CD14-positive monocyte (primary cell): ENCODE measurements around the gene CELF4. TPM values are rescaled to one million over a fixed set of nuclear protein-coding genes. Genes with fewer than 3 reads are reported as not detected.

ENCODE experiments used
- DNase-seq, 3 donors: peaks; one replicate each; pipeline ENCODE4 v3.0.0-alpha.2; 2011 to 2022
- H2AFZ ChIP-seq: 2 replicates; pipeline ENCODE4 v1.6.0; 2012; ENCODE audit warnings: mild to moderate bottlenecking, low read depth, low read length, inconsistent platforms; ENCODE audit not compliant: insufficient read depth, poor library complexity, severe bottlenecking
- H3K27ac ChIP-seq, 2 donors: 1 replicate in 1 of 2; 2 replicates in 1 of 2; pipeline ENCODE4 v1.5.1; 2012 to 2013; ENCODE audit warnings: low read length in 2 of 2, control low read depth in 1 of 2, inconsistent platforms in 1 of 2, low read depth in 1 of 2, mild to moderate bottlenecking in 1 of 2
- H3K27me3 ChIP-seq, 2 donors: one replicate each; pipeline versions ENCODE4 v1.6.0 to v1.6.1; 2011 to 2013; ENCODE audit warnings: low read length in 2 of 2; ENCODE audit not compliant: control insufficient read depth in 2 of 2, insufficient read depth in 2 of 2
- H3K36me3 ChIP-seq, 2 donors: replicated peaks in 1 of 2; 1 replicate in 1 of 2; 2 replicates in 1 of 2; pipeline versions ENCODE4 v1.5.1 to v1.6.1; 2012 to 2013; ENCODE audit warnings: low read length in 2 of 2, control low read depth in 1 of 2, inconsistent platforms in 1 of 2, mild to moderate bottlenecking in 1 of 2; ENCODE audit not compliant: insufficient read depth in 2 of 2, control insufficient read depth in 1 of 2
- H3K4me1 ChIP-seq, 2 donors: 1 replicate in 1 of 2; 2 replicates in 1 of 2; pipeline versions ENCODE4 v1.5.1 to v1.6.1; 2012 to 2013; ENCODE audit warnings: low read length in 2 of 2, control low read depth in 1 of 2, inconsistent platforms in 1 of 2, mild to moderate bottlenecking in 1 of 2, moderate library complexity in 1 of 2; ENCODE audit not compliant: insufficient read depth in 2 of 2, control insufficient read depth in 1 of 2
- H3K4me2 ChIP-seq: replicated peaks from 2 replicates; pipeline ENCODE3; 2012; ENCODE audit warnings: low read length, moderate library complexity, mild to moderate bottlenecking; ENCODE audit not compliant: poor library complexity, severe bottlenecking; ENCODE audit errors: extremely low read depth
- H3K4me3 ChIP-seq, 3 experiments: fragments of 200-600 bp in 1 of 3; sonication (generic) in 1 of 3; replicated peaks in 1 of 3; 1 replicate in 2 of 3; 2 replicates in 1 of 3; pipeline ENCODE4 v1.5.1; 2011 to 2013; ENCODE audit warnings: low read length in 3 of 3, mild to moderate bottlenecking in 3 of 3, control low read depth in 2 of 3, low read depth in 2 of 3, inconsistent platforms in 1 of 3, moderate library complexity in 1 of 3
- H3K79me2 ChIP-seq: 2 replicates; pipeline ENCODE4 v1.6.0; 2012; ENCODE audit warnings: mild to moderate bottlenecking, control low read depth, inconsistent platforms, low read length, moderate library complexity; ENCODE audit not compliant: insufficient read depth
- H3K9ac ChIP-seq: 2 replicates; pipeline ENCODE4 v1.6.0; 2017; ENCODE audit warnings: low read length, mild to moderate bottlenecking; ENCODE audit not compliant: insufficient read depth, poor library complexity, severe bottlenecking
- H3K9me3 ChIP-seq, 2 donors: replicated peaks in 1 of 2; 1 replicate in 1 of 2; 2 replicates in 1 of 2; pipeline versions ENCODE4 v1.5.1 to v1.6.1; 2012 to 2013; ENCODE audit warnings: low read length in 2 of 2, control low read depth in 1 of 2; ENCODE audit not compliant: control insufficient read depth in 1 of 2, insufficient read depth in 1 of 2
- H4K20me1 ChIP-seq: 2 replicates; pipeline ENCODE4 v1.6.0; 2012; ENCODE audit warnings: mild to moderate bottlenecking, low read length, control low read depth, moderate library complexity; ENCODE audit not compliant: insufficient read depth
- H3K27ac Mint-ChIP-seq, 7 donors: one replicate each; pipeline ENCODE4 v1.8.0; 2020; ENCODE audit warnings: mild to moderate bottlenecking in 7 of 7, mixed read lengths in 7 of 7, moderate library complexity in 6 of 7, inconsistent platforms in 2 of 7
- H3K27me3 Mint-ChIP-seq, 3 donors: one replicate each; pipeline ENCODE4 v1.8.0; 2021 to 2022; ENCODE audit warnings: low read depth in 3 of 3, mild to moderate bottlenecking in 3 of 3, mixed read lengths in 3 of 3, moderate library complexity in 3 of 3, inconsistent platforms in 1 of 3
- H3K36me3 Mint-ChIP-seq, 2 donors: one replicate each; pipeline ENCODE4 v1.8.0; 2020; ENCODE audit warnings: mixed read lengths in 2 of 2, inconsistent platforms in 1 of 2, mild to moderate bottlenecking in 1 of 2
- H3K4me1 Mint-ChIP-seq: one replicate; pipeline ENCODE4 v1.8.0; 2020; ENCODE audit warnings: mild to moderate bottlenecking, mixed read lengths
- H3K4me3 Mint-ChIP-seq, 2 donors: one replicate each; pipeline ENCODE4 v1.8.0; 2020; ENCODE audit warnings: mild to moderate bottlenecking in 2 of 2, mixed read lengths in 2 of 2, moderate library complexity in 1 of 2
- H3K9me3 Mint-ChIP-seq, 7 donors: one replicate each; pipeline ENCODE4 v1.8.0; 2020 to 2022; ENCODE audit warnings: mixed read lengths in 7 of 7, mild to moderate bottlenecking in 6 of 7, moderate library complexity in 6 of 7, inconsistent platforms in 2 of 7
- CTCF ChIP-seq: fragments of 200-600 bp; IDR thresholded peaks from one replicate; pipeline ENCODE4 v1.8.0; 2022; ENCODE audit warnings: antibody characterized with exemption, mild to moderate bottlenecking
- WGBS: methylation state at CpG from one replicate; pipeline ENCODE4 v1.1.5; 2013; ENCODE audit warnings: missing lambda C conversion rate; ENCODE audit not compliant: insufficient coverage; 5-methylcytosine and 5-hydroxymethylcytosine counted together
- intact Hi-C, 2 donors: fragments of 100-400 bp; cut with micrococcal nuclease; formaldehyde crosslinking; loops; one replicate each; pipeline versions ENCODE4 v1.15.0 to v1.15.1; 2023
- polyA plus RNA-seq, 3 donors: library from polyadenylated mRNA; depleted of rRNA in 1 of 3; unstranded in 2 of 3; stranded (reverse) in 1 of 3; fragments of 300-500 nt in 2 of 3; fragments of >200 nt in 1 of 3; fragmentation: Illumina TruSeq in 2 of 3; gene quantifications; 1 replicate in 2 of 3; 2 replicates in 1 of 3; pipeline ENCODE4 v1.2.3, GENCODE V29; 2012 to 2021

The CELF4 gene
- polyA plus RNA-seq, 3 donors = not detected

GRCh38 chr18:37343542-37343851, 222.1 kb downstream of the CELF4 start:
- Mint-ChIP-seq H3K4me1 (no peaks in the 10 kb centered on the region), H3K36me3 (no peaks in the 10 kb centered on the region), H3K27me3 (peaks cover 6 to 19% (median 11%) of the 10 kb centered on the region in 3 donors), H3K27ac (no peak overlapping the region), H3K9me3 (no peaks in the 10 kb centered on the region), H3K4me3 (no peak overlapping the region)
- no peaks in the 10 kb centered on the region for H3K9me3 ChIP-seq
- no peaks in the 10 kb centered on the region for H3K4me1 ChIP-seq
- H3K4me3 ChIP-seq = no peak overlapping the region
- 53% methylated on average over 6 of the region's 7 CpGs for WGBS
- no peak overlapping the region for H3K9ac ChIP-seq
- no peak overlapping the region for H2AFZ ChIP-seq
- DNase-seq = no peak
- no peaks in the 10 kb centered on the region for H4K20me1 ChIP-seq
- no peaks in the 10 kb centered on the region for H3K27me3 ChIP-seq
- H3K79me2 ChIP-seq = no peaks in the 10 kb centered on the region
- H3K27ac ChIP-seq = no peak overlapping the region
- H3K4me2 ChIP-seq = no peak overlapping the region
- H3K36me3 ChIP-seq = no peaks in the 10 kb centered on the region
- intact Hi-C loops = no loop called here
- TF ChIP-seq CTCF = peak; percentile 11

GRCh38 chr18:37341473-37342086, 224.0 kb downstream of the CELF4 start:
- Histone ChIP-seq H3K4me2 (no peak overlapping the region), H4K20me1 (no peaks in the 10 kb centered on the region), H3K9me3 (no peaks in the 10 kb centered on the region), H3K27ac (no peak overlapping the region), H3K9ac (no peak overlapping the region), H3K4me3 (no peak overlapping the region), H3K36me3 (no peaks in the 10 kb centered on the region), H3K4me1 (no peaks in the 10 kb centered on the region), H3K27me3 (no peaks in the 10 kb centered on the region), H2AFZ (no peak overlapping the region), H3K79me2 (no peaks in the 10 kb centered on the region)
- Mint-ChIP-seq H3K36me3 (no peaks in the 10 kb centered on the region), H3K4me1 (no peaks in the 10 kb centered on the region), H3K27me3 (peaks cover 6 to 19% (median 8%) of the 10 kb centered on the region in 3 donors), H3K27ac (no peak overlapping the region), H3K4me3 (no peak overlapping the region), H3K9me3 (no peaks in the 10 kb centered on the region)
- no peak for DNase-seq
- no peak for TF ChIP-seq CTCF
- 86% methylated on average over 2 of the region's 5 CpGs for WGBS
- intact Hi-C loops = no loop called here
